GM19025 (cell line): ENCODE data around the gene ATP1B4.
"Not testable (repeated sequence)": the region's sequence is repeated elsewhere in the genome, so short reads cannot be mapped to it uniquely, and the experiment has no call there.

Experiments used
- ATAC-seq: cut with Tn5 transposase; IDR thresholded peaks from one replicate; pipeline ENCODE4 v1.9.1; 2021; ENCODE audit warnings: mild to moderate bottlenecking, low read depth, moderate library complexity; ENCODE audit not compliant: unreplicated experiment

Gene ATP1B4

DNA sequence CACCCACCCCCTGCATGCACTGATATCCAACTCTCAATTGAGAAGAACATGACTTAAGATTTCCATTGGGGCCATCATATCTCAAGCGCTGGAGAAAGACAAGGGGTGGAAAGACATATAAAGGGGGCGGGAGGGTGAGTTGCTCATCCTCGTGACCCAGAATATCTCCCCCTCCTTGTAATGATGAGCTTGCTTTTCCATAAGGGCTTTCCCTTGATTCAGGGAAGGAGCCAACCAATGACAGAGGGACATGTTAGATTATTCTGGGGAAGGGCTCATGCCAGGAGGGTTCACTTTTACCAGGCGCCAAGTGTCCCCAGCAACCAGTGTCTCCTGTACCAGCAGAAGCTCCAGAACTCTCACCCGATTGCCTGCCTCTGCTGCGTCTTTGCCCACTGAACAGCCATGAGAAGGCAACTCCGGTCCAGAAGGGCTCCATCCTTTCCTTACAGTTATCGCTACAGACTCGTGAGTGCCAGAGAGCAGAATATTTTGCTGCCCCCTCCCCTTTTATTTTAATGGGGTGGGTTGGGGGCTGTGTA lies at the start of gene ATP1B4:
Gene ATP1B4 (plus strand): TSS at position 326 of the 542 bp plus-strand sequence. CDS start 80 bp downstream, at position 406.
- ATAC-seq = no peak

GRCh38 chrX:120315776-120316175 lies 46.1 kb upstream of the ATP1B4 start:
- ATAC-seq = no peak

DNA sequence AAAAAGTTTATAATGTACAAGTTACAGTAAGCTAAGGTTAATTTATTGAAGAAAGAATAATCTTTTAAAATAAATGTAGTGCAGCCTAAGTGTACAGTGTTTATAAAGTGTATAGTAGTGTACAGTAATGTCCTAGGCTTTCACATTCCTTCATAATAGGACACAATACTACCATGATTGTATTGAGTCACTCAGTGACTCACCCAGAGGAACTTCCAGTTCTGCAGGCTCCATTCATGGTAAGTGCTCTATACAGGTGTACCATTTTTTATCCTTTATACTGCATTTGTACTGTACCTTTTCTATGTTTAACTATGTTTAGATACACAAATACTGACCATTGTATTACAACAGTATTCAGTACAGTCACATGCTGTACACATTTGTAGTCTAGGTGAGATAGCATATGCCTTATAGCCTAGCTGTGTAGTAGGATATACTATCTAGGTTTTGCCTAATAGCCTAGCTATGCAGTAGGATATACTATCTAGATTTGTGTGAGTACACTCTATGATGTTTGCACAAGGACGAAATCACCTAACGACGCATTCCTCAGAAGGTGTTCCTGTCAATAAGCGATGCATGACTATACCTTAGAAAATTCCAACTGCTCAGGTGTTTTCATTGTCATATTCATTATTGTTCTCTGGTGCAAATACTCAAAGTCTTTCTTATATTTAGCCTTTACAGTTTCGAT lies 45.2 kb upstream of the ATP1B4 start:
- no peak for ATAC-seq

- no peak for ATAC-seq
These were observed 43.5 kb upstream of the ATP1B4 start for GRCh38 chrX:120318411-120318810.

DNA sequence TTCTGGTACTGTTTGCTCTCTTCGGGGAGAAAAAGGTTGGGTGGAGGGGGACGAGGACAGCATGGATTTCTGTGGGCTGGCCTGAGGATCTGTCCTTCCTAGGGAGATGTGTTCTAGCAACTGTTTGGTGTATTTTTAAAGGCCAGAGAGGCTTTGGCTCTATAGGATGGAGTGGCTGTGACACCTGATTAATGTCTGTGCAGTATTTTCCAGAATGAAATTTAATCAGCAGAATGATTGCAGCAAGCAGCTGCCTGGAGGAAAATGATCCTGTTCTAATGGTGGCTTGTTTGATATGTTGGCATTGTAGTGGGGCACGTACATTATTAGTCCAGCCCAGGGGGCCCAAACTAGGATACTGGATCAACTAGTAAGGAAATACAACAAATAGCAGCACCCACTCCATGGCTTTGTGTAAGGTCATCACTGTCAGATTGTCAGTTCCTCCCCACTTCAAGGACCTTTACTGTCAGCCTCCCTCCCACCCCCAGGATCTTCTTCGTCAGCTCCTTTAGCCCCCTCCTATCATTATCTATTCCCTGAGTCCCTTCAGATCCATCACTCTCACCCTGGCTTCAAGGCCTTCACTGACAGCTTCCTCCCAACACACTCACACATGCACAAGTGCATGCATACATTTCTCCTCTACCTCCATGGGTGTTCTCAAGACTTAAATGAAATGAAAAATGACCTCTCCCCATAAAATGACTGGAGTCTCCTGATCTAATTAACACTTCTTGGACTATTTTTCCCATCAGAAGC lies 40.2 kb upstream of the ATP1B4 start:
- no peak for ATAC-seq

GRCh38 chrX:120331116-120331515 lies 30.8 kb upstream of the ATP1B4 start:
- no peak for ATAC-seq

DNA sequence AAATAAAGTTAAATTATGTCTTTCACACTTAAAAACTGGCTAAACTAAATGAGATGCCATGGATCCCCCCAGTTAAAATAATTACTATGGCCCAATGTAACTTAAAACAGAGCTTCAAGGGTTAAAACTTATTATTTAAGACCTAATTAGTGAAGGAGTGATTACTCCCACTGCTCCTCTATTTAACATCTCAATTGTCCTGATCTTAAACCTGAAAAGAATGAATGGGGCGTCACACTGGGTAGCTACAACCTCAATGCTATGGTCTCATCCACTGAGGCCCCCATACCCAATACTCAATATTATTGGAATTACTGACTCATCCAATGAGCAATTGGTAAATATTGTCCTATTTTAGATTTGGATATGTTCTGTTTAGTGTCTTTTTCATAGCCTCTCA lies 29.5 kb upstream of the ATP1B4 start:
- no peak for ATAC-seq

DNA sequence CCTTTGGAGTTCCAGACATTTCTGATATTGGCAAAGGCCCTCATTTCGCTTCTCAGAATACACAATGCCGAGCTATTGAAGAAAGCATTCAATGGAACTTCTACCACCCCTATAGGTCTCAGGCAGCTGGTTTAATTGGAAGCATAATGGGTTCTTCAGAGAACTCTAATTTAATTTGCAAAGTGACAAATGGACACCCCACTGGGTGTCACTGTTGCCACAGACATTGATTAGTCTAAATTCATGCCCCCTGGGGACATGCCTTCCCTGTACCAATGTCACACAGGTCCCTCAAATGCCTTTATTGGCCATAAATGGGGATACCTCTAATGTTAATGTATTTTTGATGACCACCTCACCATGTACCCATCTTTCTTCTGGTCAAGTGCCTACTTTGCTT lies 27.7 kb upstream of the ATP1B4 start:
- no peak for ATAC-seq

- ATAC-seq = no peak
These were observed 27.3 kb upstream of the ATP1B4 start for GRCh38 chrX:120334603-120335002.

- no peak for ATAC-seq
These were observed 26.6 kb upstream of the ATP1B4 start for GRCh38 chrX:120335289-120335688.

DNA sequence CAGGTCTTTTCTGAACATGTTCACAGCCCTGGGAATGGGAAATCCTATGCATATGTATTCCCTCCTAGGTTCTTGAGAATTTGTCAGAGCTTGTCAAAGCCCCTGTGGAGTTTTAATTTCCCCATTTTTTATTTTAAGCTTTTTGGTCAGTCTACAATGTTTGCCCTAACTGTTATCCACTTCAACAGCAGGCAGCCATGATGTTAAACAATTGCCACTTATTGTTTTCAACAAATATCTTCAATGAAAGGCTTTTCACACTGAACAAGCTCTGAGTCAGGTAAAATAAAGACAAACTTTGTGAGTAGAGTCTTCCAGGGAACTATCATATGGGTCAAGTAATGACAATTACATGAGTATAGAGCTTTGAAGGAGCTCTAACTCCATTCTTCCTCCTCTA lies 25.0 kb upstream of the ATP1B4 start:
- no peak for ATAC-seq

DNA sequence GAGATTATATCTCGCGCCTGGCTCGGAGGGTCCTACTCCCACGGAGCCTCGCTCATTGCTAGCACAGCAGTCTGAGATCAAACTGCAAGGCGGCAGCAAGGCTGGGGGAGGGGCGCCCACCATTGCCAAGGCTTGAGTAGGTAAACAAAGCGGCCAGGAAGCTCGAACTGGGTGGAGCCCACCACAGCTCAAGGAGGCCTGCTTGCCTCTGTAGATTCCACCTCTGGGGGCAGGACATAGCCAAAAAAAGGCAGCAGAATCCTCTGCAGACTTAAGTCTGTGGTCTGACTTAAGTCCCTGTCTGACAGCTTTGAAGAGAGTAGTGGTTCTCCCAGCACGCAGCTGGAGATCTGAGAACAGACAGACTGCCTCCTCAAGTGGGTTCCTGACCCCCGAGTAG lies 17.3 kb upstream of the ATP1B4 start:
- not testable (repeated sequence) for ATAC-seq

DNA sequence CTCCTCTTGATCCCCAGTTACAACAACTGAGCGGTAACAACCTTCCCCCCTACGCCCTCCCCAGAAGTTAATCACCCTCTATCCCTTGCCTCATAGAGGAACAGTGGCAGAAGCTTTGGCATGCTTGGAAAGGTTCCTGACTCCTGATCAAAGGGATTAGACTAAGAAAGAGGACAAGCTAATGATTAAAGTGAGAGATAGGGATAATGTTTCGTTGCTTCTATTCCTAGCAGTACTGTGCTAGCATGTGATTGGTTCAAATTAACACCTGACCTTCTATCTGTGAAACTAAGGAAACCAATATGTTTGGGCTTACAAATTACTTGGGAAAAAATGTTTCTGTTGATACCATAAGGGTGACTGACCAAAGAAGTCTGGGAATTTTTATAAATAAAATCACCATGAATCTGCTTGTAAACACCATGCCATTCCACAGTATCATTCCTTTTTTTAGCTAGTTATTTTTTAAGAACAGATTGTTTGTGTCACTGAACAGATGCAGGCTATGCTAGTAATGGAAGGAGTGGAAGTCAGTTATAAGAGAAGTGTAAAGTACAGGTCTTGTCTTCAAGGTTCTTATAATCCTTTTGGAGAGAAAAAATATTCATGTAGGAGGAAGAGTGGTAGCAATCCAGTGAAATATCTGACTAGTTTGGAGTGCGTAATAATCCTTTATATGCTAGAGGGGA lies 11.3 kb upstream of the ATP1B4 start:
- ATAC-seq = no peak

DNA sequence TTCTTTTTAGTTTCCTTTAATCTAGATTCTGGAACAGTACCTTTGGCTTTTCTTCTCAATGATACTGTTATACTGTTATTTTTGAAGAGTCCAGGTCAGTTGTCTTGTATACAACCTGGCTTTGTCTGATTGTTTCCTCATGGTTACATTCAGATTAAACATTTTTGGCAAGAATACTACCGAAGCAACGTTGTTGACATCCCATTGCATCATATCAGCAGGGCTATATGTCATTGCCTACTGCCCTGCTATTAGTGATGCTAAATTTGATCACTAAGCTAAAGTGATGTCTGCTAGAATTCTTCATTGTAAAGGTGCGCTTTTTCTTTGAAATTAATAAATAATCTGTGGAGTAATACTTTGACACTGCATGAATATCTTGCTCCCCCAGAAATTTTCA lies 5.8 kb upstream of the ATP1B4 start:
- ATAC-seq = no peak

DNA sequence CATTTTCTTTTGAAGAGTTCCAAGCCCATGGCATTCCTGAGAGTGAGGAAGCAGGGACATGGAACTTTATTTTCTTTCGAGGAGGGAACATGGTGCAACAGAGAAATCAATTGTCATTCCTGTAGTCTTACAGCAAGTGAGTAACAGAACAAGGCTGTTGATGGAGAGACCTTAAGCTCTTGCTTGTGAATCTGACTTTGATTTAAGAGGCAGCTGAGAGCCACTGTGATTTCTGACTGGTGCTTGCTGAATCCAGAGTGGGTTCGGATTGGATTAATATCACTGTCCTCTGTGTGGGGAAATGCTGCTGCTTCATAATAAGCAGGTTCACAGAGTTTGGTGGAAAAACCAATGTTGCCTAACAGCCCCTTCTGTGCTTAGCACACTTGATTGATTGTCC lies 4.7 kb upstream of the ATP1B4 start:
- ATAC-seq = no peak

DNA sequence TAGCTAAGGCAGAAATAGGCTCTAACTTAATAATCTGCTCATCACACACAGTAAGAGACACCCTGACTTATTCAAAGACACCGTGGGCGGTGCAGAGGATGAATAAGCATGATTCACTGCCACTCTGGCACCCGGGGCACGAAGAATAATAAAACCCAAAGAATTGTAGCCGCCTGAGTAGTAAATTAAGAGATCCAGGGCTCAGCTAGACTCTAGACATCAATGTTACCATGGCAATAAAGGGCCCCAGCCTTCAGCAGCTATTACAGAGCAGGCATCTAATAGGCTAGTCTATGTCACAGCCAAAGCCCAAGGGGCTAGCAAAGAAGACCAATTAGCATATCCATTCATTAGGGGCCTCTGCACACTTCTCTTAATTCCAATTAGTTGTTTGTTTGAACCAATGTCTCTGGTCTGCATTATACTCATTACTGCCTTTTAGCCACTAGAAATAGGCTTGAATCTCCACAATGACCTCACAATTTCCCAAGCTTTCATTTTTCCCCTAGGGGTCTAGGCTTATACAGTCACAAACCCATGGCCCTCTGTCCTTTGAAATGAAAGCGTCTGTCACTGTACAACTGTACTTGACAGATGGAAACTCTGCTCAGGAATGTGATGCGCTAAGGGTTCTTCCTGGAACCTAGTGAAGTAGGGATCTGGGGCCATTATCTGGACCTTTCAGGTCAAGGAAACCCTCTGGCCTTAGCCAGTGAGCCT lies 3.0 kb upstream of the ATP1B4 start:
- no peak for ATAC-seq

DNA sequence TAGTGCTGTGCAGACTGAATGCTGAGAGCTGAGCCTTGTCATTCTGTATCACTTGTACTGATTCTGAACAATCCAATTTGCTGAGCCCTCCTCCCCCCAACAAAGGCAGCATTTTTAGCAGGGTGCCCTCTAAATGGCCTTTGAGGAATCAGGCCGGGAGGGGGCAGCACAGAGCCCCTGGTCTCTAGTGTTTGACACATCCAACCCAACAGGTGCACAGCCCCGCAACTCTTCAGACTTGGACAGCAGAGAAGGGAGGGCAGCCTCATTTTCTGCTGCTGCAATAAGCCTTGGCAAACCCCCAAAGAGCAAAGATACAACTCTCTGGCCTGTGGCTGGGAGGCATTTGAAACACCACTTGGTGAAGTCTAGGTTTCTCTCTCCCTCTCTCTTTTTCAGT lies 3.4 kb downstream of the ATP1B4 start:
- ATAC-seq = no peak

GRCh38 chrX:120365968-120366367 lies 4.1 kb downstream of the ATP1B4 start:
- ATAC-seq = no peak

GRCh38 chrX:120366794-120367193 lies 4.9 kb downstream of the ATP1B4 start:
- ATAC-seq = no peak

- ATAC-seq = no peak
These were observed 5.7 kb downstream of the ATP1B4 start for GRCh38 chrX:120367402-120368109.
